Activated B cell treated with CpG ODN at 0.5 μM for 24 hours (primary cell): ENCODE results near the gene CAMTA1. TPM values are rescaled to one million over a fixed set of nuclear protein-coding genes. Genes with fewer than 3 reads are reported as not detected.

Experiments used
- ATAC-seq: fragments of 200-7000 bp; cut with Tn5 transposase; one replicate; pipeline ENCODE4 v1.10.0; 2021; ENCODE audit warnings: low read depth, mild to moderate bottlenecking, moderate library complexity
- CTCF ChIA-PET: fragments of 350-600 bp; sonication (Branson Sonifier 250); formaldehyde crosslinking; loops from one replicate; lab custom pipeline; 2021; ENCODE audit warnings: antibody characterized with exemption; lab: Charles Lee
- POLR2A ChIA-PET: fragments of 350-600 bp; sonication (Branson Sonifier 250); formaldehyde crosslinking; loops from one replicate; lab custom pipeline; 2021; ENCODE audit warnings: antibody characterized with exemption; lab: Charles Lee
- DNase-seq: peaks from one replicate; pipeline ENCODE4 v3.0.0; 2022
- H3K27ac Mint-ChIP-seq: one replicate; pipeline ENCODE4 v1.8.0; 2020; ENCODE audit warnings: mixed read lengths
- H3K27me3 Mint-ChIP-seq: one replicate; pipeline ENCODE4 v1.8.0; 2021; ENCODE audit warnings: mixed read lengths
- H3K36me3 Mint-ChIP-seq: one replicate; pipeline ENCODE4 v1.8.0; 2021; ENCODE audit warnings: low read depth, mixed read lengths
- H3K4me1 Mint-ChIP-seq: one replicate; pipeline ENCODE4 v1.8.0; 2021; ENCODE audit warnings: mixed read lengths
- H3K4me3 Mint-ChIP-seq: one replicate; pipeline ENCODE4 v1.8.0; 2020; ENCODE audit warnings: mild to moderate bottlenecking, mixed read lengths
- H3K9me3 Mint-ChIP-seq: one replicate; pipeline ENCODE4 v1.8.0; 2020; ENCODE audit warnings: mixed read lengths
- CTCF ChIP-seq: fragments of 200-600 bp; IDR thresholded peaks from one replicate; pipeline ENCODE4 v1.8.0; 2022; ENCODE audit warnings: antibody characterized with exemption, mild to moderate bottlenecking
- intact Hi-C: fragments of 100-400 bp; cut with micrococcal nuclease; formaldehyde crosslinking; loops from one replicate; pipeline ENCODE4 v1.15.1; 2024
- total RNA-seq: library from RNA; stranded (reverse); gene quantifications from 2 replicates; pipeline ENCODE4 v1.2.3, GENCODE V29; 2022

CAMTA1 gene
- total RNA-seq, 1 donor from 2014 or later = 49.8 TPM

- H3K4me3 Mint-ChIP-seq = no peak overlapping the region
- no peak overlapping the region for H3K27ac Mint-ChIP-seq
- no peak for TF ChIP-seq CTCF
- intact Hi-C loops = no loop called here
- CTCF ChIA-PET = no interaction called here
- no peaks in the 10 kb centered on the region for H3K9me3 Mint-ChIP-seq
- POLR2A ChIA-PET = no interaction called here
- DNase-seq (no peak), ATAC-seq (no peak)
- H3K27me3 Mint-ChIP-seq = peaks cover 18% of the 10 kb centered on the region
- no peaks in the 10 kb centered on the region for H3K4me1 Mint-ChIP-seq
- H3K36me3 Mint-ChIP-seq = no peaks in the 10 kb centered on the region
These were observed 190.2 kb downstream of the CAMTA1 start for GRCh38 chr1:6975331-6976043.

DNA sequence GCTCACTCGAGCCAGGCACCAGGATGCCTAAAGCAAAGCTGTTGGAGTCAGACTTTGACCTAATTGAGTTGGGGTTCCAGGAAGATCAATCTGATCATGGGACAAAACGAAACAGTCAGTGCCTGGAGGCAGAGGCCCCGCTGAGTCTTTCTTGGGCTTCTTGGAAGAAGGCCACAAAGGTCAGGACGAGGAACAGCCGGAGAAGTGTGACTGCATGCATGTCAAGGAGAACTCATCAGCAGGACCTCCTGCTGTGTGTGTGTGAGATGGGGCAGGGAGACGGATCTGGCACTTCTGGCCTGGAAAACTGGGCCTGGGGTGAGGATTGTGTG is 190.8 kb downstream of the CAMTA1 start:
- ChIA-PET POLR2A (no interaction called here), CTCF (no interaction called here)
- no peak for TF ChIP-seq CTCF
- intact Hi-C loops = no loop called here
- ATAC-seq = no peak
- Mint-ChIP-seq H3K4me3 (no peak overlapping the region), H3K27ac (no peak overlapping the region), H3K27me3 (peaks cover 17% of the 10 kb centered on the region), H3K4me1 (no peaks in the 10 kb centered on the region), H3K9me3 (no peaks in the 10 kb centered on the region), H3K36me3 (no peaks in the 10 kb centered on the region)
- DNase-seq = no peak

- ChIA-PET POLR2A (no interaction called here), CTCF (no interaction called here)
- no peak overlapping the region for H3K4me3 Mint-ChIP-seq
- no peak overlapping the region for H3K27ac Mint-ChIP-seq
- no peaks in the 10 kb centered on the region for H3K9me3 Mint-ChIP-seq
- no peaks in the 10 kb centered on the region for H3K36me3 Mint-ChIP-seq
- intact Hi-C loops = no loop called here
- TF ChIP-seq CTCF = no peak
- H3K4me1 Mint-ChIP-seq = no peaks in the 10 kb centered on the region
- H3K27me3 Mint-ChIP-seq = peaks cover 14% of the 10 kb centered on the region
- ATAC-seq (no peak), DNase-seq (no peak)
These were observed 193.9 kb downstream of the CAMTA1 start for GRCh38 chr1:6979003-6979613.

DNA sequence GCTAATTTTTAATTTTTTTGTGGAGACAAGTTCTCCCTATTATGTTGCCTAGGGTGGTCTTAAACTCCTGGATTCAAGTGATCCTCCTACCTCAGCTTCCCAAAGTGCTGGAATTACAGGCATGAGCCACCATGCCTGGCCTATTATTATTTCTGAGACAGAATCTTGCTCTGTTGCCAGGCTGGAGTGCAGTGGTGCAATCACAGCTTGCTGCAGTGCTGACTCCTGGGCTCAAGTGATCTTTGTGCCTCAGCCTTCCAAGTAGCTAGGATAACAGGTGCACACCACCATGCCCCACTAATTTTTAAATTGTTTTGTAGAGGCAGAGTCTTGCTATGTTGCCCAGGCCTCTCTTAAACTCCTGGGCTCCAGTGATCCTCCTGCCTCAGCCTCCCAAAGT is 196.3 kb downstream of the CAMTA1 start:
- CTCF ChIA-PET = no interaction called here
- POLR2A ChIA-PET = no interaction called here
- Mint-ChIP-seq H3K4me1 (no peaks in the 10 kb centered on the region), H3K4me3 (no peak overlapping the region), H3K36me3 (no peaks in the 10 kb centered on the region), H3K27me3 (peaks cover 11% of the 10 kb centered on the region), H3K27ac (no peak overlapping the region), H3K9me3 (no peaks in the 10 kb centered on the region)
- intact Hi-C loops = no loop called here
- DNase-seq (no peak), ATAC-seq (no peak)
- TF ChIP-seq CTCF = no peak

DNA sequence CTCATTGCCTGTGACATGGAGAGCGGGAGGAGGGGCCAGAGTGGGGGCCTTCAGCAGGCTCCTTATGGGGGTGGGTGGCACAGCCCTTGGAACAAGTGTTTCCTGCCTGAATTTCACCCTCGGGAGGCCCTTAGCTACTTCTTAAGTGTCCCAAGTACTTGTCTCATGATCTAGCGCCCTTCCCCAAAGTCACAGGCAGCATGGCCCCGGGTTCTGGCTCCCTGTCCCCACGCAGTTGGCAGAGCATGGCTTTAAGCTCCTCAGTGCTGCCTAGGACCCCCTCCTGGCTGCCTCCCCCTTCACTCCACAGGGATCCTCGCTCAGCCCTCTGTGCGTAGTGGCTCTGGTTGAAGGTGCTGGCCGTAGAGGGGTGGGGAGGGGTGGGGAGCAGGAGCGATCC is 197.2 kb downstream of the CAMTA1 start:
- H3K9me3 Mint-ChIP-seq = no peaks in the 10 kb centered on the region
- no peak overlapping the region for H3K4me3 Mint-ChIP-seq
- ChIA-PET CTCF (no interaction called here), POLR2A (no interaction called here)
- intact Hi-C loops = no loop called here
- no peak for TF ChIP-seq CTCF
- H3K27ac Mint-ChIP-seq = no peak overlapping the region
- no peaks in the 10 kb centered on the region for H3K4me1 Mint-ChIP-seq
- DNase-seq = no peak
- H3K27me3 Mint-ChIP-seq = peaks cover 7% of the 10 kb centered on the region
- ATAC-seq = no peak
- no peaks in the 10 kb centered on the region for H3K36me3 Mint-ChIP-seq
